Measurements from ENCODE around the gene WNT10A. TPM values are rescaled to one million over a fixed set of nuclear protein-coding genes. Genes with fewer than 3 reads are reported as not detected.

The WNT10A gene
- total and polyA plus RNA-seq, 2 of the 8 experiments (the other 6 are each of a cell fraction or from before 2014, with no cell fraction given): 0.05 TPM; not detected in 1

- no peak overlapping the region for H2BK12ac ChIP-seq (ENCODE audit: low read depth, low read length)
- no peak overlapping the region for H2AFZ ChIP-seq (ENCODE audit: low read length)
- H3K23me2 ChIP-seq (ENCODE audit: low read depth, low read length): peaks cover 2% of the 10 kb centered on the region; the same call in 1 of the 2 replicates
- H4K20me1 ChIP-seq (replicated peaks in 1 of 2; ENCODE audit: control insufficient read depth in 1 of 2, insufficient read depth in 2 of 2, low read length in 2 of 2): no peaks in the 10 kb centered on the region
- no peak for TF ChIP-seq JUND (IDR thresholded peaks at IDR 0.05; ENCODE audit: low read length)
- no peak for TF ChIP-seq TBP (IDR thresholded peaks at IDR 0.05; ENCODE audit: low read depth, low read length)
- no peak for TF ChIP-seq POLR2AphosphoS5 (IDR thresholded peaks at IDR 0.05; ENCODE audit: low read depth, low read length)
- no peak for TF ChIP-seq BACH1 (IDR thresholded peaks at IDR 0.05; ENCODE audit: low read length)
- H3K27me3 ChIP-seq (replicated peaks in 1 of 4; ENCODE audit: control insufficient read depth in 3 of 4, extremely low read depth in 1 of 4, insufficient read depth in 3 of 4, low read length in 3 of 4): peaks cover 0 to 4% (median 0%) of the 10 kb centered on the region in 4 experiments; a peak in 1 of 7 replicates
- no peak overlapping the region for H2AK5ac ChIP-seq (ENCODE audit: low read depth, low read length)
- H2BK20ac ChIP-seq (ENCODE audit: low read length): no peak overlapping the region
- no peak overlapping the region for H3K4ac ChIP-seq (replicated peaks; ENCODE audit: insufficient read length, low read depth, low read length)
- no peak overlapping the region for H4K91ac ChIP-seq (replicated peaks; ENCODE audit: insufficient read length, low read length)
- H3K4me3 ChIP-seq (ENCODE audit: extremely low read depth in 1 of 4, insufficient read depth in 2 of 4, low read depth in 3 of 4, low read length in 4 of 4): no peak overlapping the region
- CTCF ChIA-PET (ENCODE audit: partially characterized antibody): interaction anchor here (0.6 to 2.7 kb wide), 6 partner anchors 15 to 663 kb away, joined by 3 to 9 read pairs (median 3); no protein-coding TSS in a partner anchor
- H3K14ac ChIP-seq (ENCODE audit: insufficient read length): no peak overlapping the region
- H3K56ac ChIP-seq (replicated peaks; ENCODE audit: insufficient read length, low read depth, low read length): no peak overlapping the region
- H2BK15ac ChIP-seq (ENCODE audit: low read length): no peak overlapping the region
- H3K4me2 ChIP-seq (ENCODE audit: insufficient read depth in 1 of 2, low read depth in 2 of 2, low read length in 2 of 2): no peak overlapping the region
- no peak overlapping the region for H2BK5ac ChIP-seq (ENCODE audit: low read depth, low read length)
- POLR2A ChIA-PET (ENCODE audit: partially characterized antibody): no interaction called here
- no peak overlapping the region for H3K23ac ChIP-seq (ENCODE audit: insufficient read length)
- H3K79me2 ChIP-seq (ENCODE audit: control insufficient read depth in 1 of 2, insufficient read depth in 2 of 2, low read length in 2 of 2): no peaks in the 10 kb centered on the region
- H4K8ac ChIP-seq (ENCODE audit: extremely low read depth, insufficient read depth, low read length): no peak overlapping the region
- no peak overlapping the region for H3K27ac ChIP-seq (ENCODE audit: low read depth, low read length)
- H3K9me3 ChIP-seq (ENCODE audit: insufficient read depth in 2 of 2, low read depth in 1 of 2, low read length in 1 of 2): no peaks in the 10 kb centered on the region
- no peak for FAIRE-seq
- WGBS, 2 experiments (ENCODE audit: extremely low coverage in 1 of 2, insufficient coverage in 1 of 2, insufficient read length in 1 of 2, insufficient replicate concordance in 2 of 2, low coverage in 1 of 2, low lambda C conversion rate in 2 of 2, missing lambda C conversion rate in 1 of 2): 100% methylated on average over 3 of the region's 3 CpGs; no CpG with 5 or more reads in 1 of the 2 experiments
- no peaks in the 10 kb centered on the region for H3K79me1 ChIP-seq (ENCODE audit: low read depth, low read length)
- no peak for DNase-seq (ENCODE audit: low read depth in 1 of 2, low spot score in 2 of 2)
- no peak overlapping the region for H4K5ac ChIP-seq (ENCODE audit: insufficient read length, low read depth, low read length)
- H2BK120ac ChIP-seq (replicated peaks; ENCODE audit: low read depth, low read length): no peak overlapping the region
- H3K36me3 ChIP-seq (ENCODE audit: control insufficient read depth in 2 of 4, insufficient read depth in 4 of 4, low read length in 3 of 4): no peaks in the 10 kb centered on the region
- peaks cover 0 to 3% (median 0%) of the 10 kb centered on the region in 4 experiments; a peak in 1 of 7 replicates for H3K4me1 ChIP-seq (replicated peaks in 1 of 4; ENCODE audit: control insufficient read depth in 3 of 4, insufficient read depth in 4 of 4, low read length in 3 of 4)
- H3K9ac ChIP-seq (replicated peaks in 1 of 4; ENCODE audit: extremely low read depth in 1 of 4, low read depth in 3 of 4, low read length in 3 of 4): no peak overlapping the region
- H3K18ac ChIP-seq (ENCODE audit: extremely low read depth, low read length): no peak overlapping the region
Observed at GRCh38 chr2:218832081-218832480, 48.6 kb upstream of the WNT10A start.

Measured in H1 (cell line).